ENCODE measurements around the gene WIPI1. TPM values are rescaled to one million over a fixed set of nuclear protein-coding genes. Genes with fewer than 3 reads are reported as not detected.
"Not testable (repeated sequence)": the region's sequence is repeated elsewhere in the genome, so short reads cannot be mapped to it uniquely, and the experiment has no call there.

The WIPI1 gene
- total RNA-seq, 2 donors from 2014 or later, result 8.6 to 25.6 TPM

- Mint-ChIP-seq H3K27me3 (no peaks in the 10 kb centered on the region), H3K27ac (no peak overlapping the region)
- no peak for ATAC-seq (replicated peaks)
Measured at GRCh38 chr17:68382582-68383085, 74.7 kb downstream of the WIPI1 start.

DNA sequence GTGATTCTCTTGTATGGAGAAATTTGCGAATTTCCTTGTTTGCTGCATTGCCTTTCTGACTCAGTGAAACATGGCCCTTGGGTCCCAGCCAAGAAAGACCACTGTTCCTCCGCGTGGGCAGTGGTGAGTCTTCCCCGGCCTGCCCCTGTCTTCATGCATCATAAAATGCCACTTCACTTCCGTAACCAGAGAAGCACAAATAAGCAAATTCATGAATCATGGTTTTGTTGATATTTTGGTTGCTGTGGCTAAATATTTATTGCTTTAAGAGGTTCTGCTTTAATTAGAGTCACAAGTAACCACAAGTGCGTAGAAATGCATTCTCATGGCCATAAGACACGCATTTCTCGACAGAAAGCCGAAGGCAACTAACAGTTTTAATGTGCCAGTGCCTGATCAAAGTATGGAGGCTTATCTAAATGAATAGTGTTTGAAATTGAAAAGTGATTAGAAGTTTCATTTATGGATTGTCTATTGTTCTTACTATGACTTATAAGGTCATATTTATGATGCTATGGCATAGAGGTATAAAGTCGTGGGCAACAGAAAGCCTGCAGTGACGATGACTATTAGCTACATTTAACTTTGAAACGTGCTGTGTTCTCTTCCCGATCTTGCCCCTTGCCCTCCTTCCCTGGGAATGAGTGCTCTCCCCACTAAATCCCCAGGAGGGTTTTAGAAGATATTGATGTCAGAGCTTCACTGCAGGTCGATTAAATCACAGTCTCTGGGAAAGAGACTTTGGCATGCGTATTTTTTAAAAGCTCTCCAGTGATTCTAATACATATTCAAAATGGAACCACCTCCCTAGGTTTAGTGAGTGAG lies 76.0 kb downstream of the WIPI1 start:
- no peaks in the 10 kb centered on the region for H3K27me3 Mint-ChIP-seq
- H3K27ac Mint-ChIP-seq, result no peak overlapping the region
- ATAC-seq (replicated peaks), result peak; percentile 68
- H3K36me3 Mint-ChIP-seq (ENCODE audit: low read depth), result no peaks in the 10 kb centered on the region
- H3K4me3 Mint-ChIP-seq, result peak overlapping the region; percentile 16
- H3K4me1 Mint-ChIP-seq, result peaks cover 22% of the 10 kb centered on the region
- no peaks in the 10 kb centered on the region for H3K9me3 Mint-ChIP-seq

More at GRCh38 chr17:68382582-68383085, 74.7 kb downstream of the WIPI1 start:
- Mint-ChIP-seq H3K36me3 (ENCODE audit: low read depth) (no peaks in the 10 kb centered on the region), H3K9me3 (no peaks in the 10 kb centered on the region), H3K4me1 (peaks cover 22% of the 10 kb centered on the region), H3K4me3 (no peak overlapping the region)

GRCh38 chr17:68379692-68380677 lies 77.3 kb downstream of the WIPI1 start:
- H3K27me3 Mint-ChIP-seq, result no peaks in the 10 kb centered on the region
- no peak overlapping the region for H3K4me3 Mint-ChIP-seq
- peak overlapping the region; percentile 34 for H3K27ac Mint-ChIP-seq
- no peak for ATAC-seq (replicated peaks)
- H3K9me3 Mint-ChIP-seq, result no peaks in the 10 kb centered on the region
- H3K36me3 Mint-ChIP-seq (ENCODE audit: low read depth), result no peaks in the 10 kb centered on the region
- peaks cover 22% of the 10 kb centered on the region for H3K4me1 Mint-ChIP-seq

DNA sequence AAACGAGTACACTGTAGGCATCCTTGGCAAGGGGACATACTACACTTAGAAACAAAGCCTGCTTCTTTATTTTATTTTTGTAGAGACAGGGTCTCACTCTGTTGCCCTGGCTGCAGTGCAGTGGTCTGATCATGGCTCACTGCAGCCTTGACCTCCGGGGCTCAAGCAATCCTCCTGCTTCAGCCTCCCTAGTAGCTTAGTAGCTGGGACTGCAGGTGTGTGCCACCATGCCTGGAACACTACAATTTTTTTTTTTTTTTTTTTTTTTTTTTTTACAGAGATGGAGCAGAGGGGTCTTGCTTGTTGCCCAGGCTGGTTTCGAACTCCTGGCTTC lies 78.2 kb downstream of the WIPI1 start:
- Mint-ChIP-seq H3K27me3 (no peaks in the 10 kb centered on the region), H3K4me1 (peaks cover 18% of the 10 kb centered on the region), H3K27ac (no peak overlapping the region), H3K36me3 (ENCODE audit: low read depth) (no peaks in the 10 kb centered on the region), H3K9me3 (no peaks in the 10 kb centered on the region), H3K4me3 (no peak overlapping the region)
- ATAC-seq (replicated peaks), result no peak

DNA sequence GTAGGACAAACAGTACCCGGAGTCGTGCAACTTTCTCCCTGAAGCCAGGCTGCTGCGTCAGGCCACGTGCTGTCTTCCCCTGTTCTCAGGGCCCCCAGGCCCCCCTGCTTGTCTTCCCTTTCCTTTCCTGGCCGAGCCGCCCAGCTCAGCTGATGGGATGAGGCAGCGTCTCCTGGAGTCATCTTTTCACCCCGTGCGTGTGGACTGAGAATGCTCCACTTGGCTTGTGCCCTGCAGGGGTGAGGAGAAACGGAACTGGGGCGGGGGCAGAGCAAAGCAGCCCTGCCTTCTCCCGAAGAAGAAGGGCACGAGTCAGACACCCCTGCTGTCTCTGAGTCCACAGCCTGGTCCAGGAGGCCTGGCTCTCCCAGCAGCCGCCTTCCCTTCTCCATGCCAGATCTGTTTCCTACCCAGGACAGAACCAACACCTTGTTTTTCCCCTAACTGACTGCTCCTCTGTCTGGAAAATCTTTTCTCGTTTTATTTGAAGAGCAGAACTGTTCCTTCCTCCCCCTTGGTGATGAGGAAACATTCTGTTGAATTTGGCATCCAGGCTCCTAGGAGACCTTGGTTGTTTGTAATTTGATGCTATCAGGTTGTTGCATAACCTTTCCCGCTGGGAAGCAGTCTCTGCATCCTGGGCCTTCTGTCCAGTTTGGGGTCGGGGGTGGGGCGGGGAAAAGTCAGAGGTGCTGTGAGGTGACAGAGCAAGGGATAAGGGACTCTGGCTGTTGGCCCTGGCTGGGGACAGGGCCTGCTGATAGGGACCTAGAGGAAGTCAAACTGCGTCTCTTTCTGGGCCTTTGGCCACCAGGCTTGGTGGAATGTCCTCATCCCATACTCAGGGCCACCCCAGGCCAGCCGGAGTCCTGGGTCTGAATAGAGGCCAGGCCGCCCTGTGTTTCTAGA lies 78.8 kb downstream of the WIPI1 start:
- Mint-ChIP-seq H3K4me3 (no peak overlapping the region), H3K27ac (no peak overlapping the region), H3K36me3 (ENCODE audit: low read depth) (no peaks in the 10 kb centered on the region), H3K9me3 (no peaks in the 10 kb centered on the region), H3K27me3 (no peaks in the 10 kb centered on the region), H3K4me1 (peaks cover 11% of the 10 kb centered on the region)
- ATAC-seq (replicated peaks), result no peak

DNA sequence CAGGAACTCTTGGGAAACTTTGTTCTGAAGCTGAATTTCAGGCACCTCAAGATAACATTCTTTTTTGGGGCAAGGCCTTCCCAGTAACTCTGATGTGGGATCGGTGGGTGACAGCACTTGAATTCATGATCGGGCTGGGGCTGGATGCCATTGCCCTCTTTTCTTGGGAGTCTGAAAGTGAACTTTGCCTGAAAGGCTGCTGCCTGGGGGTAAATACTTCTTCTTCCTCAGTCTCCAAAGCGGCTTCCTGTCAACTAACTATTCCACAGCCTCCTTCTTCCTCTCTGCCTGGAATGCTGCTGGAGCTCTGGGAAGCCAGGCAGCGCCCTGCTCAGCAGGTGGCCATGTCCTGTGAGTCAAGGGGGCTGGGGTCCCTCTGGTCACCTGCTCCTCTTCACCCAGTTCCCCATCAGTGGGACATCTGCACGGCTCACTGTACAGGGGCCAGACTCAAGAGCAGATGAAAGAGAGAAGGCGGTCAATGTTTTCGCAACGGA lies 79.5 kb downstream of the WIPI1 start:
- Mint-ChIP-seq H3K4me1 (peaks cover 9% of the 10 kb centered on the region), H3K4me3 (no peak overlapping the region), H3K27me3 (no peaks in the 10 kb centered on the region), H3K9me3 (no peaks in the 10 kb centered on the region), H3K27ac (no peak overlapping the region), H3K36me3 (ENCODE audit: low read depth) (no peaks in the 10 kb centered on the region)
- ATAC-seq (replicated peaks), result no peak

- not testable (repeated sequence) for H3K9me3 Mint-ChIP-seq; ATAC-seq (replicated peaks); H3K4me1 Mint-ChIP-seq; H3K27me3 Mint-ChIP-seq; H3K4me3 Mint-ChIP-seq; H3K36me3 Mint-ChIP-seq (ENCODE audit: low read depth); H3K27ac Mint-ChIP-seq
Measured at GRCh38 chr17:68376178-68376577, 81.1 kb downstream of the WIPI1 start.

DNA sequence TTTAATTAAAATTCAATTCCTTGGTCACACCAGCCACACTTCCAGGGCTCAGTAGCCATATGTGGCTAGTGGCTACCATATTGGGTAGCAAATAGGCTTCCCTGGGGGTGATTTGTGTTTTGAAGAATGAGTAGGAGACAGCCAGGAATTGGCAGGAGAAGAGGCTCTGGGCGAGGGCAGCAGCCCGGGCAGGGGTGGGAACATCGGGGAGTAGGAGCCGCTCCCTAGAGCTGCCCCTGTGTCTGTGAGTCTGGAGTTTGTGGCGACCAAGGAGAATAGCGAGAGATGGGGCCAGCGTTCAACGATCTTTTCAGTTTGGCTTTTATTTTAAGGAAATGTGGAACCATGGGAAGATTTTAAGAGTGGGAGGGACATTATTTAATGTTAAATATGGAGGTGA lies 81.7 kb downstream of the WIPI1 start:
- Mint-ChIP-seq H3K36me3 (ENCODE audit: low read depth) (no peaks in the 10 kb centered on the region), H3K4me3 (no peak overlapping the region), H3K27ac (no peak overlapping the region), H3K4me1 (no peaks in the 10 kb centered on the region), H3K9me3 (no peaks in the 10 kb centered on the region), H3K27me3 (no peaks in the 10 kb centered on the region)
- no peak for ATAC-seq (replicated peaks)

Other genes with a start within 250 kb of the WIPI1 start
- 100 to 1,000 TPM; 100 to 112 TPM for gene AMZ2, start 209.5 kb downstream of the WIPI1 start, total RNA-seq
- gene SLC16A6, start 166.4 kb downstream of the WIPI1 start, total RNA-seq, result 1 to 10 TPM in 1 of 2 donors, under 1 TPM in 1; 0.64 to 5.5 TPM
- 1 to 10 TPM; 4.8 to 6.3 TPM for gene ARSG, start 166.0 kb downstream of the WIPI1 start, total RNA-seq
- gene PRKAR1A, start 54.9 kb upstream of the WIPI1 start, total RNA-seq, result 100 to 1,000 TPM; 175 to 186 TPM
- not detected for gene FAM20A, start 143.9 kb upstream of the WIPI1 start, total RNA-seq

Measured in activated T-helper 17 cell treated with anti-CD3 and anti-CD28 coated beads, Interleukin-2, amount 50 U/mL, for 72 hours (primary cell).